K562 treated with DMSO at 1 percent for 24 hours (cell line): ENCODE results near the gene TBX10. TPM values are rescaled to one million over a fixed set of nuclear protein-coding genes. Genes with fewer than 3 reads are reported as not detected.

ENCODE experiments used
- total RNA-seq: library from RNA; unstranded; fragments of 300-600 nt; gene quantifications from 2 replicates; pipeline ENCODE4 v1.2.3, GENCODE V29; 2022; ENCODE audit warnings: low read depth; ENCODE audit not compliant: insufficient read depth

Gene TBX10
- total RNA-seq, result 0.30 TPM in 1 of 2 replicates, not detected in the other

DNA sequence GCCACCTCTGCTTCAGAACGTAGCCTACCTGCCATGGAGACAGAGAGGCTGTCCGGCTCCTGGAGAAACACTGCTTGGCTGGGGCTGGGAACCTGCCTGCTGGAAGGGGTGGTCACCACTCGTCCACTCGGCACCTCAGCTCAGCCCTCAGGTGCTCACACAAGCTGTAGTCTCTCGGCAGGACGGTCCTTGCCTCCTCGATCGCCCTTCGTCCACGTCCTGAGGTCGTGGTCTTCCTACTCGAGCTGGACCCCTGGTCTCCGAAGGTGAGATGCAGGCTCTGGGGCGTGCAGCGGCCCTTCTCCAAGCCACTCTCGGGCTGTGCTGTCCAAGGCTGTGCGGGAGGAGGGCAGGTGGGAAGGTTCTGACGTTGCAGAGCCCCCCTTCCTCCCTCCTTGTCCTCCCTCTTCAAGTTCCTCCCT lies at the start of gene TBX10:
TSS of gene TBX10 (minus strand) at position 326 of the 422 bp plus-strand sequence. CDS start at position 35, 291 bp downstream.

DNA sequence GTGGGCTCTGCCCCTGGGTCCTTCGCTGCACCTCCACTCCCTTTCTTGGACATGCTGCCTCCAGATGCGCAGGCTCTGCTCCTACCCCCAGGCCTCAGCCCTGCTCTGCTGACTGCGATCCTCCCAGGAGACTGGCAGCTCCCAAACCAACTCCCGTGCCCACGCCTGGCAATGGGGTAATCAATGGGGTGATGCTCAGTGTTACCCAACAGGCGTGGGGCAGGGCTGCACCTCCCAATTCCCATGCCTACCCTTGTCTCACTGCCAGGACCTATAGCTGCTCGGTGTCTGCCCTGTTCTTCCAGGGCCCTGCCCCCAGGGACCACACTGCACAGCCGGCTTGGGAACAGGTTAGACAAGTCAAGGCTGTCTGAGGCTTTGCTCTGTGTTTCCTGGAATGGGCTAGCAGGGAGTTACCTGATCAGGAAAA lies 34.9 kb upstream of the TBX10 start, which contains the start of gene ALDH3B2:
TSS of gene ALDH3B2 (minus strand) at position 182 of the 430 bp plus-strand sequence. CDS start 7,688 bp downstream, outside the sequence.

DNA sequence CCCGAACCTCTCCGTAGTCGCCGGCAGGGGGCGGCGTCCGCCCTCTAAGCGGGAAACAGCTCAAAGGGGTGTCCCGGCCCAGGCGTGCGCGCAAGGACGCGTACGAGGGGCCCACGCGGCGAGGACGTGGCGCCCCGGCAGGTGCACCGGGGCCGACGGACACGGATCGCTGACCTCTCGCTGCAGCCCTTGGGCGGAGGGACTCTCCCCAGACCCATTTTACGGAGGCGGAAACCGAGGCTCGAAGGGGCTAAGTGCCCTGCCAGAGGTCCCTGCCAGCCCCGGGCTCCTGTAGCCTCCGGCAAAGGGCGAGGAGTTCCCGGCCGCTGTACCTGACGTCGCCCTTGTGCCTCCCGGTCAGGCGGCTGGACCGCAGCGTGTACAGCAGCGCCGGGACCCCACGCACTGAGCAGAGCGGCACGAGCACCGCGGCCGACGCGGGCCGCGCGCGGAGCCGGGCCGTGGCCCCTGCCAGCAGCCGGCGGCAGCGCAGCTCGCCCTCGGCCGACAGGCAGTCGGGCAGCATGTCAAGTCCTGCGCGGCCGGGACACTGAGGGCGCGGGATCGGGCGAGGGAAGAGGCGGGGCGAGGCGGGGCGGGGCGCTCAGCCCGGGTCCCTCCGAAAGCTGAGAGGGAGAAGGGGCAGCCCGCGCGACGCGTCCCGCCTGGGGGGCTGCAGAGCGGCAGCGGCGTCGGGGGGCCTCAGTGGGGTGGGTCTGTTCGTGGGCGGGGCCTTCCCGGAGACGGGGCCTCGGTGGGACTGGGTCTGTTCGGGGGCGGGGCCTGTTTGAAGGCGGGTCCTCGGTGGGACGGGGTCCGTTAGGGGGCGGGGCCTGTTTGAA lies 10.0 kb downstream of the TBX10 start, which contains the start of gene NUDT8:
TSS of gene NUDT8 (minus strand) at position 552 of the 842 bp plus-strand sequence. CDS start at position 526, 26 bp downstream.

DNA sequence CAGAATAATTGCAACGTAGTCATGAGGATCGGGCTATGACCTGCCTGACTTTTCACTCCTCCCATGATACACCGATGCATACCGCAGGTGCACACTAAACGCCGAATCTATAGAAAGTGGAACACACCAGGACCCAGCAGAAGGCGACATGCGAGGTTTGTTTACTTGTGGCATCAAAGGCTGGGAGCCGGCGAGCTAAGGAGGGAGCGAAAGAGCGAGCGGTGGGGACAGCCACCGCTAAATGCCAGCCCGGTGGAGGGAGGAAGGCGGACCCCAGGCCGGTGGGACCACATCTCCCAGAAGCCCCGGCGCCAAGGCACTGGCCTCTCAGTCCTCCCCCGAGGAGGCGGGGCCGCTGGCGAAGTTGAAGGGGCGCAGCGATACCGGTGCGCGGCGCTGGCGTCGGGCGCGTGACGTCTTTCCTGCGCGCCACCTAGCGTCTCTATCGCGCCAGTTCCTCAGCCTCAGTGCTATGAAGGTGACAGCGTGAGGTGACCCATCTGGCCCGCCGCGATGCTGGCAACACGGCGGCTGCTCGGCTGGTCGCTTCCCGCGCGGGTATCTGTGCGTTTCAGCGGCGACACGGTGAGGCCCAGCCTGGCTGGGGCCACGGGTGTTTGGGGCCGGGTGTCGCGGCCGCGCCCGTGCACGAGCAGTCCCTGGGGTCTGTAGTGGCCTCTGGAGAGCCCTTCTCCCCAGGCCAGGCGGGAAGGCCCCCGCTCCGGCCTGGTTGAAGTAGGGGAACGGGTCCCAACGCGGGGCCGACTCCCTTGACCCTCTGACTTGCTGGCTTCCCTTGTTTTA lies 32.9 kb downstream of the TBX10 start, which contains the start of gene NDUFV1:
TSS of gene NDUFV1 (plus strand) at position 445 of the 804 bp plus-strand sequence. CDS start at position 514, 69 bp downstream.

DNA sequence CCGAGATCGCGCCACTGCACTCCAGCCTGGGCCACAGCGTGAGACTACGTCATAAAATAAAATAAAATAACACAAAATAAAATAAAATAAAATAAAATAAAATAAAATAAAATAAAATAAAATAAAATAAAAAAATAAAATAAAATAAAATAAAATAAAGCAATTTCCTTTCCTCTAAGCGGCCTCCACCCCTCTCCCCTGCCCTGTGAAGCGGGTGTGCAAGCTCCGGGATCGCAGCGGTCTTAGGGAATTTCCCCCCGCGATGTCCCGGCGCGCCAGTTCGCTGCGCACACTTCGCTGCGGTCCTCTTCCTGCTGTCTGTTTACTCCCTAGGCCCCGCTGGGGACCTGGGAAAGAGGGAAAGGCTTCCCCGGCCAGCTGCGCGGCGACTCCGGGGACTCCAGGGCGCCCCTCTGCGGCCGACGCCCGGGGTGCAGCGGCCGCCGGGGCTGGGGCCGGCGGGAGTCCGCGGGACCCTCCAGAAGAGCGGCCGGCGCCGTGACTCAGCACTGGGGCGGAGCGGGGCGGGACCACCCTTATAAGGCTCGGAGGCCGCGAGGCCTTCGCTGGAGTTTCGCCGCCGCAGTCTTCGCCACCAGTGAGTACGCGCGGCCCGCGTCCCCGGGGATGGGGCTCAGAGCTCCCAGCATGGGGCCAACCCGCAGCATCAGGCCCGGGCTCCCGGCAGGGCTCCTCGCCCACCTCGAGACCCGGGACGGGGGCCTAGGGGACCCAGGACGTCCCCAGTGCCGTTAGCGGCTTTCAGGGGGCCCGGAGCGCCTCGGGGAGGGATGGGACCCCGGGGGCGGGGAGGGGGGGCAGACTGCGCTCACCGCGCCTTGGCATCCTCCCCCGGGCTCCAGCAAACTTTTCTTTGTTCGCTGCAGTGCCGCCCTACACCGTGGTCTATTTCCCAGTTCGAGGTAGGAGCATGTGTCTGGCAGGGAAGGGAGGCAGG lies 56.0 kb downstream of the TBX10 start, which contains the start of gene GSTP1:
TSS of gene GSTP1 (plus strand) at position 566 of the 958 bp plus-strand sequence. CDS start at position 598, 32 bp downstream.

Other genes starting within 250 kb of the TBX10 start
- gene RAD9A, start 247.8 kb downstream of the TBX10 start, total RNA-seq, result 55.0 and 57.0 TPM in 2 replicates
- gene PPP1CA, start 237.9 kb downstream of the TBX10 start, total RNA-seq, result 384 and 414 TPM in 2 replicates
- 1.0 and 1.7 TPM in 2 replicates for gene TBC1D10C, start 235.7 kb downstream of the TBX10 start, total RNA-seq
- gene CARNS1, start 224.1 kb downstream of the TBX10 start, total RNA-seq, result 0.20 TPM in 1 of 2 replicates, not detected in the other
- 110 and 111 TPM in 2 replicates for gene RPS6KB2, start 211.3 kb downstream of the TBX10 start, total RNA-seq
- 2.6 and 4.1 TPM in 2 replicates for gene PTPRCAP, start 202.1 kb downstream of the TBX10 start, total RNA-seq
- 282 and 302 TPM in 2 replicates for gene CORO1B, start 196.3 kb downstream of the TBX10 start, total RNA-seq
- gene GPR152, start 187.0 kb downstream of the TBX10 start, total RNA-seq, result not detected in 2 replicates
- gene CABP4, start 184.4 kb downstream of the TBX10 start, total RNA-seq, result not detected in 2 replicates
- gene TMEM134, start 170.5 kb downstream of the TBX10 start, total RNA-seq, result 42.4 and 59.3 TPM in 2 replicates
- 121 and 135 TPM in 2 replicates for gene AIP, start 156.7 kb downstream of the TBX10 start, total RNA-seq
- 54.2 and 68.6 TPM in 2 replicates for gene PITPNM1, start 134.4 kb downstream of the TBX10 start, total RNA-seq
- gene CDK2AP2, start 131.6 kb downstream of the TBX10 start, total RNA-seq, result 120 and 125 TPM in 2 replicates
- gene CABP2, start 116.3 kb downstream of the TBX10 start, total RNA-seq, result not detected in 2 replicates
- 2,484 and 2,621 TPM in 2 replicates for gene GSTP1, start 56.0 kb downstream of the TBX10 start, total RNA-seq
- gene NDUFV1, start 32.8 kb downstream of the TBX10 start, total RNA-seq, result 248 and 298 TPM in 2 replicates
- gene NUDT8, start 9.8 kb downstream of the TBX10 start, total RNA-seq, result 26.7 and 30.8 TPM in 2 replicates
- not detected in 2 replicates for gene ACY3, start 11.0 kb upstream of the TBX10 start, total RNA-seq
- not detected in 2 replicates for gene ALDH3B2, start 34.9 kb upstream of the TBX10 start, total RNA-seq